Fibroblast of skin of right quadriceps (primary cell): ENCODE measurements around the gene FILIP1L.
A peak's percentile ranks its signal among the peaks of the same experiment; 100 is the strongest.

Experiments
- DNase-seq: peaks from one replicate; pipeline ENCODE4 v3.0.0-alpha.2; 2013

The FILIP1L gene

DNA sequence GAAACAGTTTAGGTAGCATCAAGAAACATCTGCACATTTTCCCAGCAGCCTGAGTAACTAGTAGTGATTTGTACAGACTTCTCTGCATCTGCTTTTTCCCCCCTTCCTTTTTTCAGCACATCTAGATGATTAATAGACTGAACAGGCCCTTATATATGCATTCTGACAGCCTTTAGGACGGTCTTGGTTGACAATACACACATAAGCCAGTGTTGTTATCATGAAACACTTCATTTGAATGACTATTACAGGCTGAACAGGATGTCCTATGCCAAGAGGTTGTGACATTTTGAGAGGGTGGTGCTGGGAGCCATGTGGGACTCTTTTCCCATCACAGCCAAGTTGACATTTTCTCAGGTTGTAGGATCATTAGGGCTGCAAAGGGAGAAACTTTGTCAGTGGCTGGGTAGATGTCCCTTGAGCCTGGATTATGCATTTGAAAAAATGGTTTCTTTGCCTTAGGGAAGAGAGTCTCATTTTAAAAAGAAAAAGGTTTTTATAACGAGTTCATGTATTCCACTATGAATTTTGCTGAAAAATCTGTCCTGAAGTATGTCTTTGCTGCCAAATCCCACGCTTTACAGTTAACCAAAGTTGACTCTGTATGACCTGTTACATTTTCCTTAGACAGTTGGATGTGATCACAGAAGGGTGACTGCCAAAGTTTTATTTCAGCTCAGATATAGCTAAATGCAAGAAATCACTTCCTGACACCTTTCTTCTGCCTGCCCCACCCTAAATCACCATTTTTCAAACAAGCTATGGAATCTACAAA is 73.7 kb downstream of the FILIP1L start:
- DNase-seq: peak; percentile 65

DNA sequence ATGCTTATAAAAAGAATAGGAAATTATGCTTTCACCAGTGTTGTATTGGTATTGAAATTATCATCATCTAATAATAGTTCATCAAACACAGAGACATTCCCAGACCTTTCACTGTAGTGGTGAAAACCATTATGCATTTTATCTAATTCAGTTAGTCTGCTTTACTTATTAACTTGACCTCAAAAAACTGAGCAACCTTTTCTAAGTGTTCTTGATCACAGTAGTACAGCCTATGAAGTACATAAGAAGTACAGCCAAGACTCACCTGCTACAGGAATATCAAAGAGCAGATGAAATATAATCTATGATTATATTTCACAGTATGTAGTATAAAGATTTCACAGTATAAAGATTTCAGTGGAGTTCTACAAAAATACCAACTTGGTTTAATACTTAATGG is 75.2 kb downstream of the FILIP1L start:
- DNase-seq: no peak

DNA sequence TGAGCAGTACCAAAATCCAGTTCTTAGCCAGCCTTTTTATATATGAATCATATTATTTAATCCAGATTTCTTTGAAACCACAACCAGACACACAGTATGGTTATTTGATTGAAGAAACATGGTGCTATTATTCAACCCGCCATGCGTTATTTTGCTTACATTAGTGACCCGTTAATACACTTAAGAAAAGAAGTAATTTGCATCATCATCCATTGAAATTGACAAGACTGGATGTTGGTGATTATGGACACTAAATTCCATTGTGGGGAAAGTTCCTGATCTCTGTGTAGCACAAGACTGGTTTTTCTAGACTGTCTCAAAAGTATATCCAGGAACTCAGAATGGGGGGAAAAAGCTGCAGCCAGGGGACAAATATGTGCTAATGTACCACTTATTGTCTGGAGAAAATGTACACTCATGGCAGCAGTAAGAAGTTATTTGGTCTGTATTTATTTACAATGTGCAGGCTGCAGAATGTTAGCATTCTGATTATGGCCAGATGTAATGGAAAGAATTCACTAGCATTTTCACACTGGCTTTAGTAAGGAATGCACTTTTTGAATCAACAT is 80.3 kb downstream of the FILIP1L start:
- DNase-seq: peak; percentile 81

DNA sequence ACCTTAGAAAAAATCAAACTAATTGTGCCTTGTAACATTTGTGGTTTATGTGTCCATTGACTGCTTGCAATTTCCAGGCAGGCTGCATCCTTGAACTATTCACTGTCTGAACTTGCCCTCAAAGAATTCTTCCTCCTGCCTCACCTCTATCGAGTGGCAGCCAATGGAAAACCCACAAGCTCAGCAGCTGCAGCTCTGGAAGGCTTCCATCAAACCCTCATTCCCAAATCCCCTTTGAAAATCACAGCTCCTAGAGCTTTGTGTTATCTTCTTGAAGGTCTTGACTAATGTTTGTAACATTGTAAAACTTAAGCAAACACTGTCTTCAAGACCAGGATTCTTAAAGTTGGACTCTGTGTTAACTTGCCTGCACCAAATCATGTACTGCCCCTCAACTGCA is 81.1 kb downstream of the FILIP1L start:
- peak; percentile 81 for DNase-seq

DNA sequence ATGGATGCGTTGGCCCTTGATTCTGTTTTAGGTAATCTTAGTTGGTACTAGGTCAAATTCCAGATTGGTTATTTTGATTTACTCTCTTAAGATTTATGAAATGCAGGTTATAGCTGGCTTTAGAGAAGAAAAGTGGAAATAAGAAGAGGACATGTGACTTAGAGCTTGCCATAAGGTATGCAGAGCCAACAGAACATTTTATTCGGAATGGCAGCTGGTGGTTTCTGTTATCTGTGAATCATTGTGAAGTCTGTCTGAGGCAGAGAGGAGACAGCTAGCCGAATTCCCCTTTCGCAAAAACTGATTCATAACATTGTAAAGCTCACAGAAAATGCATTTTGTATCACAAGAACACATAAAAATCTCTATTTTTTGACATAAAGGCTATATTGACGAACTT is 82.1 kb downstream of the FILIP1L start:
- DNase-seq: peak; percentile 79

DNA sequence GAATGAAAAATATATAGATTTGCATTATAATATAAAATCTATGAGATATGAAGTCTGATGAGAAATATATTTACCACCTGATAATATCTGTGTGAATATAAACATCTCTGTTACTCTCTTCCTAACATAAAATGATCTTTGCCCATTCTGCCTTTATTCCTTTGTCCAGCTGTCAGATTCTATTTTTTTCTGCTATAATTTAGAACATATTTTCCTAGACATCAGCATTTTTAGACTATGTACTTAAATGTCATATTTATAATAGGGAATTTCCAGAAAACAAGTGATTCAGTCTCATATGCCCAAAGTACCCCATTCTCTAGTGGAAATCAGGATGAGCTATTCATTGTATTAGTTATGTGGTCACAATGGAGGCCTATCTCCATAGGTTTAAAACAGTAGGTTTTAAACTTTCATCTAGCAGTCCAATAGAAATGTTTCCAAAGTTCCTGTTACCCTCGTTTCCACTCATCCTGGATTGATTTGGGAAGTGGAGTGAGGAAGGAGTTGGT is 83.3 kb downstream of the FILIP1L start:
- DNase-seq: no peak

DNA sequence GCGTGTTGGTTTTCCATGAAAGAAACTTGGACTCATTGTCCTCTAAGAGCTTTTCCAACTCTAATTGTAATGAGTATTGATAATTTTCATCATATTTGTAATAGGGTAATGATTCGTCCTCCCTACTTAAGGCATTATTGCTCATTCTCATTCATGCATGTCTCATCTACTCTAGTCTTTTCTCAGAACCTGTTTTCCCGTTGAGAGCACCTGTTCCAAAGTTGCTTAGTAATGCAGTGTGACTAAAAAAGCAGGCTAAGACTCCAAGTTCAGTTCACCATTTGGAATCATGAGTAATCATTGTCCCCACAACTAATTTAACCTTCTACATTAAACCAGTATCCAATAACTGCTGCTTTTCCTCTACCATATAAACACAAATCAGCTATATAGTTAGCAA is 84.0 kb downstream of the FILIP1L start:
- no peak for DNase-seq

DNA sequence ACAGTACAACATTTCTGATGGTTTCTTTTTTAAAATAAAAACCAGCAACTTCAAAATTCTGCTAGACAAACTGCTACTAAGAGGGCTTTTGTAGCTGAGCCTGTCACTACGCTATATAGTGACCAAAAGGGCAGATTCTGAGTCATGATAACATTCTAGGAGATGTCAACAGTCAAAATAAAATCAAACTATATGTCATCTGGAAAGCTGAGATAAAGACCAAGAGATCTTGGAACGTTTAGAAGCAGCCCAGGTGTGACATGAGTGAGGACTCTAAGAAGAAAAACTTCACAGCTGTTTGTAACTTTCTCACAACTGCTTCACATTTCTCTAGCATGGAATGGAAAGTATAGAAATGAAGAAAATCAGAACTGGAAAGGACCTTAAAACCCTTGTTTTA is 84.6 kb downstream of the FILIP1L start:
- DNase-seq: no peak

DNA sequence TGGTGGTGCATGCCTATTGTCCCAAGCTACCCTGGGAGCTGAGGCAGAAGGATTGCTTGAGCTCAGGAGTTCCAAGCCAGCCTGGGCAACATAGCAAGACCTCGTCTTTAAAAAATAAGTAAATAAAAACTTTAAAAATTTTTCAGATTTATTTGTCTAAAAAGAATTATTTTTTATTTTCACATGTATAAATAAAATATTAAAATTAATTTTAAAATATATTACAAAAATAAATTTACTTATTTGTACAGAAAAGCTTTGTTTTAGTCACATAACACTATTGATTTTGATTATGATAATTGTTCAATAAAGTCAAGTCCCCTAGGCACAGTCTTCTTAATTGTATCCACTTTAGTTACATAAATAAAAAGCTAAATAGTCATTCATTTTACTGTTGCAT is 85.2 kb downstream of the FILIP1L start:
- DNase-seq: no peak

DNA sequence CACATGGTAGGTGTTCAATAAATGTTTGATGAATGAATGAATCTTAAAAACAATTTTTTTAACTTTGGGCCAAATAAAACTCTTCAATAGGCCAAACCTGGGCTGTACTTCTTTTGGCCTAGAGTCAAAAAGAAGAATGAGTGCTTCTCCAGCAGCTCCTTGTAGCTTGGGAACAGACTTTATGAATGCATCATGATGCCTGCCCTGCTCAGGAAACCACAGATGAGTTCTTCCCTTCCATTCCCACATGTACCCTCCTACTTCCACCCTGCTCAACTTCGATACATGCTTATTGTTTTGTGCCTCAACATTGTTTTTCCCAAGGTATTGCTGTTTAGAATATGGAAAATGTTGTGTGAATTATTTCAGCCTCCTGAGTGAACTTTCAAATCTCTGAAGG is 87.0 kb downstream of the FILIP1L start:
- DNase-seq: no peak

DNA sequence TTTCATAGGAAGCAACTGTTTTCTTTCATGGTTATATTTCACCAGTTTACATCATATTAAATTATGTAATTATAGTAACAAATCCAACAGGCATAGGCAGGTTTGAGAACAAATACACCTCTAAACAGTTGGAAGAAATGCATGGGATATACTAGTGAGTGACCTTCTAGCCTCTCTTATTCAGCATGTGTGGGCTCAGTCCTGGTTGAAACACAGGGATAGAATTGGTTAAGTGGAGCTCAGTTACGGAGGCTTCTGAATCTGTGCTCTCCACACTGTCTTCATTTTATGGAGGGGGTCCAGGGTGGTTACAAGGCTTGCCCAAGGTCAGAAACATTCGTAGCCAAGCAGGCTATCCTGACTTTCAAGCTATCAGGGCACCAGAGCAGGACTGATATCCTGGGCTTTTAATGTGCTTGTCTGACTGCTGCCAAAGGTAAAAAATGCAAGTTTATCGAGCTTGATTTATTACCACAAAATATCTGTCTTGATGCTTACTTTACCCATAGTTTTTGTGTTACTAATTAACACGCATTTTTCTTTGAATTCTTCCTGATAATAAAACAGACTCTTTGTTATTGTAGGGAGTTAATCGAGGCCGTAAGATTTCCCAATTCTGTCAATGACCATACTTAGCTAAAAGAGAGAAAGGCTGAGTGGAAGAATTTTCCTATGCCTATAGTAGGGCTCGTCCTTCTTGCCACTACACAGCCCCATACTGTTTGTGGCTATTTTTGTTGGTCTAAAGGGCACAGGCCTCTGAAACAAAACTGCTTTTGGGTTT is 89.6 kb downstream of the FILIP1L start:
- peak; percentile 53 for DNase-seq

DNA sequence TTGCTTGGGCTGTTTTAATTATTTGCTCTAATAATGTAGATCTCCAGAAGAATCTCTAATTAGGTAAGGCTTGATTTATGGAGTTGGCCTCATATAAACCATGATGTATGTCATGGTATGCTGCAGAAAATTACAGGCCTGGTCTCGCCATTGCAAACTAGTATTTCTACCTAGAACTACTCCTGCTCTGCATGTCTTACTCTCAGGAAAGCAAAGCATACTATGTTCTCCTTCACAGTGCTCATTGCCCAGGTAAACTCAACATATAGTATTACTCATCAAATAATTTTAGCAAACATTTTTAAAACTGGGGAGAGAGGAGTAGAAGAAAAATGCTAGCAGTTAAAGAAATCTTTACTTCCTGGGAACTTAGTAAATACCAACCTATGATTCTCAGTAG is 90.7 kb downstream of the FILIP1L start:
- no peak for DNase-seq

DNA sequence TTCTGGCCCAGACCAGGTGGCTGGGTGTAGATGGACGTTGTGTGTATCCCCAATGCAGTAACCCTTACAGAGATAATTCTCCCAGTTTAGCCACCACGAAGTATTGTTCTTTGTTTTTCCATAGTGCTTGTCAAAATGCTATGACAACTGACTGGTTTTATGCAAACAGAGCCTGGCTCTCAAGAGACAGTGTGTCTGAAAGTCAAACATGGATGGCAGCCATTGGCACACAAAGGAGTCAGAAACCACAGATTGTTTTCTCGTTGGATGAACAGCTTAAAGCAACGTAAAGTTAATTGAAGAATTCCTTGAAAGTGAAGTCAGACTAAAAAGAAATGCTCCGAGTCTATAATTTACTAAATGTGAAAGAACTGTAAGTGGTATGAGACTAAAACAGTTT is 91.2 kb downstream of the FILIP1L start:
- peak; percentile 82 for DNase-seq

DNA sequence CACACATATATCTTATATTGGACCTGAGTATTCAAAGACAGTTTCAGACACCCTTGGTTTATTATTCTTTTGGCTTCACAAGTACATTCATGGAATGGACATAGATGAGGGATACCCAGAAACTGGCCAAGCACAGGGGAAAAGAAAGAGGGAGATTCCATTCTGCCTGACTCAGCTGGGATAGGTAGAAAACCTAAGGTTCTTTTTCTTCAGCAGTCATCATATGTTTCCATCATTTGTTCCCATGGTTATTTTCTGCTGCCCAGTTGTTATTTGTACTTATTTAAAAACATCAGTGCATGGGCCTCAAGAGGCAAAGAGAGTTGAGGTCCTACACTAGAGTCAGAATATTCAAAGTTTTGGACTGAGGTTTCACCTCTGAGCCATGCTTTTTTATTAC is 91.8 kb downstream of the FILIP1L start:
- no peak for DNase-seq

DNA sequence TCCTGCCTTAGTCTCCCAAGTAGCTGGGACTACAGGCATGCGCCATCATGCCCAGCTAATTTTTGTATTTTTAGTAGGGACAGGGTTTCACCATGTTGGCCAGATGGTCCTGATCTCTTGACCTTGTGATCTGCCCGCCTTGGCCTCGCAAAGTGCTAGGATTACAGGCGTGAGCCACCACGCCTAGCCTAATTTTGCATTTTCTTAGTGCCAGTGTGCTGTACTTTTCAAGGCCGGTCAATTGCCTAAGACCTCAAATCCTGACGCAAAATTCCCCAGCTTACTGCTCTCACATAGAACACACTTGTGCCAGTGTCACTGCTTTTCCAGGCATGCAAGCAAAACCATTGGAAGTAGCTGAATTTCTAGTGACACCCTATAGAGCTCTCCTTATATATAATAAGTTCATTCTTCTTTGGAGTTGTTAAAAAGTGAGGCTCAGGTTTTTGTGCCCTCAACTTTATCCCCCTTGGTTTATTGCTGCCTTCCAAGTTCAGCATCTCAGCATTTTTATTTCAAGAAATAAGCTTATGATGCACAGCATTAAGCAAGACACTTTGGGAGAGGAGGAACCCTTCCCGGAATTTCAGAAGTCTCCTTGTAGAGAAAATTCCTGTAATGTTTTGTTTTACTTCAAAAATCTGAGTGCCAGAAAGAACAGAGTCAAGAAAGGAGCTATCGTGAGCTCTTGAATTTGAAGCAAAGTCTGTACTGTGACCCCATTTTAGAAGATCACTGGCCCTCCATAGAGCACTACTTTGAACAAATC is 93.2 kb downstream of the FILIP1L start:
- DNase-seq: peak; percentile 39

DNA sequence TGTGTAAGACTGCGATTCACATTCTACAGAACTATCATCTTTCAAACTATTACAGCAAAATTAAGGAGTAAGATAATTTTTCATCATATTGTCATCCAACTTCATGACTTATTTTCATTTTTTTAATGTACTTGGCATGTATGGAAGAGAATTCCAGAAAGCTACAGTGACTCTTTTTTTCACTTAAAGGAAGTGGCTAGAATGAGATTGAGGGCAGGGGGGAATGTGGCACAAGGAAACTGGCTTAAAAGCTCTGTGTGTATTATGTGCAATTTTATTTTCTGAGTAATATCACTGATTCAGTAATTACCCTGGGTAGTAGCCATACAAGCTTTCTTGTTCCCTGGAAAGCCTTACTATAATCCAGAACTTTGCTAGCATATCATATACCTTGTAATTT is 94.6 kb downstream of the FILIP1L start:
- DNase-seq: peak; percentile 66

DNA sequence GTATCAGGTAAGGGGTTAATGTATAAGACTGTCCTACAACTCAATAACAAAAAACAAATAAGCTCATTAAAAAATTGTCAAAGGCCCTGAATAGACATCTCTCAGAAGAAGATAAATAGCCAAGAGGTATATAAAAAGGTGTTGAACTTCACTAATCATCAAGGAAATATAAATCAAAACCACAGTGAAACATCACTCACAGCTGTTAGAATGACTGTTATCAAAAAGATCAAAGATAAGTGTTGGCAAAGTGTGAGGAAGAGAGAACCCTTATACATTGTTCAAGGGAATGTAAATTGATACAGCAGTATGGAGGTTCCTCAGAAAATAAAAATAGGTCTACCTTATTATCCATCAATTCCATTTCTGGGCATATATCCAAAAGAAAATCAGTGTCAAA is 95.5 kb downstream of the FILIP1L start:
- DNase-seq: no peak

DNA sequence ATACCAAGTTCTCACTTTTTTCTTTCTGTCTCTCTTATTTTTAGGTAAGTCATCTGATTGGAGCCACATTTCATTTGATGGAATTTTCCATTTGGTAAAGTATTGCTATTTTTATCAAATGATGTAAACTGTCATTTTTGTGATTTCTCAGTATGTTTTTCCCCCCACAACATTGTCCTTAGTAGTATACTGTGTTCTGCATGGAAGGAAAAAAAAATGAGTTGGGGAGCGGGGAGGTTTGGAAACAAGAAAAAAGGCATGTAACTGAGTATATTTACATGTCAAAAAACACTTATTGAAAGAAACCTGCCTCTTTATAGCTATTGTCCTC is 104.2 kb downstream of the FILIP1L start:
- DNase-seq: no peak

DNA sequence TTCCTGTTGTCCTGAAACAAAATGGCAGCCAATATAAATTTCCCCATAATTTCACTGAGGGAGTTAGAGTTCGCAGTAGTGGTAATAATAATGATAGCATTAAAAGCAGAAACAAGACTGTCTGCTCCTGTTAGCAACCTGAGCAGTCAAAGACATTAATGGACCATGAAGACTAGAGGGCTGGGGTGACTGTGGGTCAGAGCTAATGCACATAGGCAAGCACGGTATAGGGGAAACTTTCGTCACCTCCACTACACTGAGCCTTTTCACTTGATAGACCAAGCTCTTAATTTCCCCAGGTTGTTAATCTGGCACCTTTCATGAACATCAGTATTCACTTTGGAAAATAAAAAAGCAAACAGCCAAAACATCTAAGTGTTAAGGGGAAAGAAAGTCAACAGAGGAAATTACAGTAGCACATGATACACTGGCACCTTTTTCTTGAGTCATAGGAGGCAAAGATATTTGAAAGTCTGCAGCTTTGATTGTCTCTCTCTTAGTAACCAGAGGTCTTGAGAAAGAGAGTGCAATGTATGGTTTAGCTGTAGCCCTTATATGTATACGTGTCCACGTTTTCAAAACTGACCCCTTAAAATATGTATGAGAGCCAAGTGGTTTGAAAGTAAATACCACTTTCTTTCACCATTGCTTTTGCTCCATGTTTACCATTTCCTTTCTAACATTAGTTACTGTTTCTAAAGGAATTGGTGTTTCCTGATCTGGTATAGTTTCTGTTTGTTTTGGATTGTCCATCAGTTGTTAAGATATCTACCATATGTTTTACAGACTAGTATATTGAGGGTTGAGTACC is 104.8 kb downstream of the FILIP1L start:
- DNase-seq: no peak

DNA sequence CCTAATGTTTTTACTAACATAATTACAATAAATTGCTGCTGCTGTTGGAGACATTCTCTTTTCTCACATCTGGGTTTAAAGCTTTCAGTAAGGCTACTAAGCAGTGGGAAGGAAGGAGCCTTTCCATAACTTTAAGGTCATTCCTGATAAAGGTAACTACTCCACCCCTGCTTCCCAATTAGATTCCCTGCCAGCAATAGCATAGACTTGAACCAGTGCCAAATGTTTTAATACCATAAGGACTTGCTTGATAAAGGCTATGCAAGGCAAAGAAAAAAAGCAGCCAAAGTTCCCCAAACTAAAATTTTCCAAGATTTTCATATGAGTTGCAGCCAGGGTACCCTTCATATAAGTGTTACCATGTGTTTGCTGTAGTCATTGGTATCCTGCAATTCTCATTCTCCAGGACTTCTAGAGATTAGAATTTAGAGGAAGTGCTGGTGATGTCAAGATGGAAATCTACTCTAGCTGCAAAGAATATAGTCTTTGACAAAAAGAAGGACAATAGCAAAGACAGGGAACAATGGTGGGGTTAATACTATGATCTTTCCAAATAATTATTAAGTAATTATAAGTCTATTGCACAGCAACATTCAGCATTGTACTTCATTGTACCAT is 106.1 kb downstream of the FILIP1L start:
- DNase-seq: no peak

DNA sequence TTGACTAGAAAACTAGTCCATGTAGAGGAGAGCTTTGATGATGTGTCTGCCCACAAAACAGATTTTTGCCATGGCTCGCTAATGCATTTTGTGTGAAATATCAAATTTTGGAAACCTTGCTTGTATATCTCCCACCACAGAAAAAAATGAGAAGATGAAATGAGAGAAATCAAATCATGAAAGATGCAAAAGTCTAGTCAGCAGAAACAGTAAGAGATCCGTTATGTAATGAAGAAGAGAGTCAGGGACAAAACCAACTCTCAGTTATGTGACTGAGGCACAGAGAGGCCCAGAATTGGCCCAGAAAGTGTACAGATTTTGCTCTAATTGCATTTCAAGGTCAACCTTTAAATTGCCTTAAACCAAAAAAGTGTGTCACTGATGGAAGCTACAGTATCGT is 107.0 kb downstream of the FILIP1L start:
- no peak for DNase-seq
